SU-DHL-6 (cell line): ENCODE measurements around the gene SPEF1.

Experiments
- H2AFZ ChIP-seq: fragments of 200-600 bp; sonication (generic); 2 replicates; pipeline ENCODE4 v1.6.1; 2014; ENCODE audit warnings: low read depth, mild to moderate bottlenecking, moderate library complexity, mixed read lengths, antibody characterized with exemption, low read length; ENCODE audit not compliant: severe bottlenecking
- H3F3A ChIP-seq: fragments of 200-600 bp; shearing (Covaris generic); 2 replicates; pipeline ENCODE4 v1.6.0; 2016; ENCODE audit warnings: antibody characterized with exemption, mild to moderate bottlenecking; ENCODE audit not compliant: insufficient read depth
- H3K27ac ChIP-seq: fragments of 200-600 bp; sonication (generic); 2 replicates; pipeline ENCODE4 v1.5.1; 2016; ENCODE audit warnings: low read depth, mild to moderate bottlenecking, low read length, moderate library complexity, mixed read lengths
- H3K27me3 ChIP-seq: fragments of 200-600 bp; sonication (generic), shearing (Covaris generic); 2 replicates; pipeline ENCODE4 v1.6.0; 2014; ENCODE audit warnings: mild to moderate bottlenecking, low read length
- H3K36me3 ChIP-seq: fragments of 200-600 bp; sonication (generic); 2 replicates; pipeline ENCODE4 v1.6.1; 2014; ENCODE audit warnings: mild to moderate bottlenecking, low read length, mixed read lengths
- H3K4me2 ChIP-seq: fragments of 300-600, 200-600 bp; shearing (Covaris generic), sonication (generic); 2 replicates; pipeline ENCODE4 v1.6.0; 2014; ENCODE audit warnings: low read length, low read depth, mild to moderate bottlenecking; ENCODE audit not compliant: poor library complexity, severe bottlenecking
- H3K4me3 ChIP-seq: fragments of 200-600 bp; sonication (generic); 2 replicates; pipeline ENCODE4 v1.5.1; 2014; ENCODE audit warnings: antibody characterized with exemption, low read length, mild to moderate bottlenecking, mixed read lengths; ENCODE audit not compliant: insufficient read depth, poor library complexity, severe bottlenecking
- H3K79me2 ChIP-seq: fragments of 200-600 bp; sonication (generic); 2 replicates; pipeline ENCODE4 v1.6.1; 2014; ENCODE audit warnings: mild to moderate bottlenecking, low read length, moderate library complexity; ENCODE audit not compliant: insufficient read depth
- H3K9ac ChIP-seq: fragments of 200-600 bp; sonication (generic); 2 replicates; pipeline ENCODE4 v1.7.0; 2014; ENCODE audit warnings: mild to moderate bottlenecking, low read length
- H3K9me2 ChIP-seq: fragments of 200-600 bp; sonication (generic); replicated peaks from 2 replicates; pipeline ENCODE4 v1.6.1; 2014; ENCODE audit warnings: low read length; ENCODE audit not compliant: insufficient read depth
- H3K9me3 ChIP-seq: fragments of 200-600 bp; sonication (generic); 2 replicates; pipeline ENCODE4 v1.6.1; 2014; ENCODE audit warnings: low read length, mixed read lengths; ENCODE audit not compliant: insufficient read depth
- H4K20me1 ChIP-seq: fragments of 200-600 bp; sonication (generic); 2 replicates; pipeline ENCODE4 v1.6.1; 2014; ENCODE audit warnings: low read depth, mild to moderate bottlenecking, antibody characterized with exemption, low read length, moderate library complexity, mixed read lengths
- EZH2phosphoT487 ChIP-seq: fragments of 200-600 bp; sonication (generic), shearing (Covaris generic); conservative IDR thresholded peaks from 2 replicates; pipeline ENCODE4 v1.6.1; 2018; ENCODE audit warnings: mild to moderate bottlenecking, antibody characterized with exemption, low read length, moderate library complexity, mixed read lengths
- TF ChIP-seq, protein P1 (sequence below): fragments of 200-600 bp; sonication (generic); IDR thresholded peaks from one replicate; pipeline ENCODE4 v1.5.1; 2017; ENCODE audit warnings: antibody characterized with exemption, mild to moderate bottlenecking, low read length, moderate library complexity; ENCODE audit not compliant: insufficient read depth, poor library complexity, severe bottlenecking

The SPEF1 gene

DNA sequence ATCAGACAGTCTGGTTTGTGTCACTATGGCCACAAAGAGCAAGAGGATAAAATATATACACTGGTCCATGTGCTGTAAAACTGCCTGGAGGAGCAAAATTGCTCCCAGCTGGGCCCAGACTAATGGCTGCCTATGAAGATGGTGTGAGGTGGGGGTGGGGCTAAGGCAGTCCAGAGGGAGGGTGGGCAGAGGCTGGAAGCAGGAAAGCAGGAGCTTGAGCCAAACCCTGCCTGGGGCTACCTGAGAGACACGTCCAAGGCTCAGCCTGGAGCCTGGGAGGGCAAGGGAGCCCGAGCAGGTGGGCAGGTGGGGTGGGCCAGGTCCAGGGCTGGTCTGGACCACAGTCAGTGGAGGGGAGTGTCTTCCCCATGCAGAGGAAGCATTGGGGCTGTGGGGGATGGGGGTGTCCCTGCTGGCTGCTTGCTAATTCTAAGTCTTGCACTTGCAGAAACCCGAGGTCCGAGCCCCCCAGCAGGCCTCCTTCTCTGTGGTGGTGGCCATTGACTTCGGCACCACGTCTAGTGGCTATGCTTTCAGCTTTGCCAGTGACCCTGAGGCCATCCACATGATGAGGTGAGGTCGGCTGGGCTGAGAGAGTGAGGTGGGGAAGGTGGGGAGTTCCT is 39.3 kb downstream of the SPEF1 start:
- no peak overlapping the region for H3K4me3 ChIP-seq
- no peaks in the 10 kb centered on the region for H3K79me2 ChIP-seq
- no peak overlapping the region for H2AFZ ChIP-seq
- no peak for TF ChIP-seq EZH2phosphoT487
- TF ChIP-seq, protein P1, sequence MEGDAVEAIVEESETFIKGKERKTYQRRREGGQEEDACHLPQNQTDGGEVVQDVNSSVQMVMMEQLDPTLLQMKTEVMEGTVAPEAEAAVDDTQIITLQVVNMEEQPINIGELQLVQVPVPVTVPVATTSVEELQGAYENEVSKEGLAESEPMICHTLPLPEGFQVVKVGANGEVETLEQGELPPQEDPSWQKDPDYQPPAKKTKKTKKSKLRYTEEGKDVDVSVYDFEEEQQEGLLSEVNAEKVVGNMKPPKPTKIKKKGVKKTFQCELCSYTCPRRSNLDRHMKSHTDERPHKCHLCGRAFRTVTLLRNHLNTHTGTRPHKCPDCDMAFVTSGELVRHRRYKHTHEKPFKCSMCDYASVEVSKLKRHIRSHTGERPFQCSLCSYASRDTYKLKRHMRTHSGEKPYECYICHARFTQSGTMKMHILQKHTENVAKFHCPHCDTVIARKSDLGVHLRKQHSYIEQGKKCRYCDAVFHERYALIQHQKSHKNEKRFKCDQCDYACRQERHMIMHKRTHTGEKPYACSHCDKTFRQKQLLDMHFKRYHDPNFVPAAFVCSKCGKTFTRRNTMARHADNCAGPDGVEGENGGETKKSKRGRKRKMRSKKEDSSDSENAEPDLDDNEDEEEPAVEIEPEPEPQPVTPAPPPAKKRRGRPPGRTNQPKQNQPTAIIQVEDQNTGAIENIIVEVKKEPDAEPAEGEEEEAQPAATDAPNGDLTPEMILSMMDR, result no peak
- H3K4me2 ChIP-seq, result no peak overlapping the region
- H3K27ac ChIP-seq, result no peak overlapping the region
- H3K27me3 ChIP-seq, result no peaks in the 10 kb centered on the region
- H3K36me3 ChIP-seq, result no peaks in the 10 kb centered on the region
- no peaks in the 10 kb centered on the region for H3K9me2 ChIP-seq
- H3K9ac ChIP-seq, result no peak overlapping the region
- H3F3A ChIP-seq, result no peaks in the 10 kb centered on the region
- no peaks in the 10 kb centered on the region for H3K9me3 ChIP-seq
- H4K20me1 ChIP-seq, result no peaks in the 10 kb centered on the region

DNA sequence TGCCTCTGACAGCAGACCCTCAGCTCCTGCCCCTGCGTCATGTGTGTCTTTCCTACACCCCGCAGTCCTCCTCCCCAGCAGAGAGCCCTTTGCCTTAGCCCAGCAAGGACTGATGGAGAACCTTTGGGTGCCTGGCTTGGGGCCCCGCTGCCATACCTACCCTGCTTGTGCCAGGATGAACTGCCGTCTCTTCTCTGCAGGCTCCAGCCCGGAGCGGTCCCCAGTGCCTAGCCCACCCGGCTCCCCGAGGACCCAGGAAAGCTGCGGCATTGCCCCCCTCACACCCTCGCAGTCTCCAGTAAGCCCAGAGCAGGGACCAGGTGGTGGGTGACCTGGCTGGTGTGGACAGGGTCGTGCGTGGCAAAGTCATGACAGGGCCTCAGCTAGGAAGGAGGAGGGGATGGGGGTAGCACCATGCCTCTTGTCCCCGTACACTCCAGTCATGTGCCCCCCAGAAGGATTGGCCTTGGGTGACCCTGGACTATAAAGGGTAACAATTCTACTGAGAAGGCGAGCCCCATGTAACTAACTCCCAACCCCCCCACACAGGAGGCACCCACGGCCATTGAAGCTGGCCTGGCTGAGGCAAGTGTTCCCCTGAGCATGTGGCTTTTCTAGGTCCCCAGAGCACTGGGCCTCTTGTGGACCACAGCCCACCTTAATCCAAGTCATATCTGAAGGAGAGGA is 40.5 kb downstream of the SPEF1 start:
- Histone ChIP-seq H3K9me3 (no peaks in the 10 kb centered on the region), H2AFZ (no peak overlapping the region), H3K27ac (no peak overlapping the region), H3K27me3 (no peaks in the 10 kb centered on the region), H3K79me2 (no peaks in the 10 kb centered on the region), H3K9me2 (no peaks in the 10 kb centered on the region), H3K4me2 (no peak overlapping the region), H3K9ac (no peak overlapping the region), H3K4me3 (no peak overlapping the region), H4K20me1 (no peaks in the 10 kb centered on the region), H3K36me3 (no peaks in the 10 kb centered on the region), H3F3A (no peaks in the 10 kb centered on the region)
- no peak for TF ChIP-seq EZH2phosphoT487
- TF ChIP-seq, protein P1, result no peak

DNA sequence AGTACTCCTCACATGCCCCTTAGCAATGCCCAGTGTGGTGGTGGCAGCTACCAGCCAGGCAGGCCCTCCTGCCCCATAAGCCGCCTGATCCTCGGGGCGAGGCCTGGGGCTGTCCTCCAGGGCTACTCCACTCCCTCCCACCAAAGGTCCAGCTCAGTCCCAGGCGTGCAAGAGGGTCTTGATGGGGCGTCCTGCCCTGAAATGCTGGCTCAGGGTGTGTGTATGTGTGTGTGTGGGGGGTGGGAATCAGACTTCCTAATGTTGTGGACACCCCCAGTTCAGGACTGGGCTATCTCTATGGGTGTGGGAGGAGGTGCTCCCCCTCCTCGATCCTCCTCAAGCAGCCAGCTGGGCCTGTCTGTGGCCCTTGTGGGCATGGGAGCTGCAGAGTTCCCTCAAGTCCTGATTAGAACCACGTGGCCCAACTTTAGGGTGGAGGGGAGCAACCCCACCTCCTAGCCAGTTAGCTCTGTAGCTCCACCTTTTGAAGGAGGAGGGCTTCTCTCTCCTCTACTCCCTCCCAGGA is 41.3 kb downstream of the SPEF1 start:
- Histone ChIP-seq H3K9me3 (no peaks in the 10 kb centered on the region), H4K20me1 (no peaks in the 10 kb centered on the region), H3K4me3 (no peak overlapping the region), H2AFZ (no peak overlapping the region), H3K4me2 (no peak overlapping the region), H3K79me2 (no peaks in the 10 kb centered on the region), H3K9ac (no peak overlapping the region), H3K9me2 (no peaks in the 10 kb centered on the region), H3K36me3 (no peaks in the 10 kb centered on the region), H3K27ac (no peak overlapping the region), H3F3A (no peaks in the 10 kb centered on the region), H3K27me3 (no peaks in the 10 kb centered on the region)
- no peak for TF ChIP-seq EZH2phosphoT487
- TF ChIP-seq, protein P1, result no peak
